Ovary (tissue), 3 donors: ENCODE measurements around the gene TATDN2.

Experiments
- CTCF ChIP-seq, 3 donors: fragments of 450-650 bp in 2 of 3; fragments of 200-600 bp in 1 of 3; IDR thresholded peaks; one replicate each; pipeline versions ENCODE4 v1.5.1 to v1.8.0; 2016 to 2022; ENCODE audit warnings: antibody characterized with exemption in 3 of 3, mild to moderate bottlenecking in 1 of 3
- EP300 ChIP-seq: sonication (generic); formaldehyde crosslinking; IDR thresholded peaks from one replicate; pipeline ENCODE4 v1.6.1; 2017; ENCODE audit warnings: antibody characterized with exemption
- donor health status: DM: no; HTN: no; CAD: no.

- TF ChIP-seq CTCF (IDR thresholded peaks at IDR 0.05): no peak
- TF ChIP-seq EP300: no peak
These were observed 71.0 kb downstream of the TATDN2 start for GRCh38 chr3:10319251-10319650.
